MM.1S (cell line): ENCODE results near the gene LSM10.

Experiments used
- DNase-seq: peaks from one replicate; pipeline ENCODE4 v3.0.0-alpha.2; 2015
- H2AFZ ChIP-seq: fragments of 300-600 bp; sonication (generic); 2 replicates; pipeline ENCODE4 v1.6.0; 2016; ENCODE audit warnings: antibody characterized with exemption, low read length
- H3F3A ChIP-seq: fragments of 300-600 bp; sonication (generic); 2 replicates; pipeline ENCODE4 v1.6.1; 2016; ENCODE audit warnings: mild to moderate bottlenecking, antibody characterized with exemption, low read length, moderate library complexity, mixed read lengths; ENCODE audit not compliant: insufficient read depth
- H3K27ac ChIP-seq: fragments of 300-600 bp; sonication (generic); 2 replicates; pipeline ENCODE4 v1.5.1; 2016; ENCODE audit warnings: mild to moderate bottlenecking, low read length
- H3K27me3 ChIP-seq: fragments of 300-600 bp; sonication (generic); replicated peaks from 2 replicates; pipeline ENCODE4 v1.6.0; 2016; ENCODE audit warnings: low read length; ENCODE audit not compliant: insufficient read depth
- H3K36me3 ChIP-seq: fragments of 300-600 bp; sonication (generic); replicated peaks from 2 replicates; pipeline ENCODE4 v1.6.1; 2016; ENCODE audit warnings: mild to moderate bottlenecking, low read length, mixed read lengths; ENCODE audit not compliant: insufficient read depth
- H3K4me1 ChIP-seq: fragments of 300-600 bp; sonication (generic); 2 replicates; pipeline ENCODE4 v1.6.1; 2016; ENCODE audit warnings: low read length, mixed read lengths
- H3K4me2 ChIP-seq: fragments of 300-600 bp; sonication (generic); 2 replicates; pipeline ENCODE4 v1.6.0; 2016; ENCODE audit warnings: low read depth, low read length
- H3K4me3 ChIP-seq: fragments of 300-600 bp; sonication (generic); 2 replicates; pipeline ENCODE4 v1.5.1; 2016; ENCODE audit warnings: low read length, mixed read lengths
- H3K79me2 ChIP-seq: fragments of 300-600 bp; sonication (generic); 2 replicates; pipeline ENCODE4 v1.6.1; 2016; ENCODE audit warnings: mixed run types, low read length, mixed read lengths
- H3K9ac ChIP-seq: fragments of 300-600 bp; sonication (generic); 2 replicates; pipeline ENCODE4 v1.6.1; 2016; ENCODE audit warnings: low read length, mixed read lengths
- H3K9me2 ChIP-seq: fragments of 300-600 bp; sonication (generic); replicated peaks from 2 replicates; pipeline ENCODE4 v1.6.1; 2016; ENCODE audit warnings: mild to moderate bottlenecking, low read length, mixed read lengths; ENCODE audit not compliant: insufficient read depth
- H3K9me3 ChIP-seq: fragments of 300-600 bp; sonication (generic); replicated peaks from 2 replicates; pipeline ENCODE4 v1.6.1; 2016; ENCODE audit warnings: mild to moderate bottlenecking, low read length, mixed read lengths; ENCODE audit not compliant: insufficient read depth
- H4K20me1 ChIP-seq: fragments of 300-600 bp; sonication (generic); 2 replicates; pipeline ENCODE4 v1.6.1; 2016; ENCODE audit warnings: mild to moderate bottlenecking, low read length, moderate library complexity, mixed read lengths; ENCODE audit not compliant: insufficient read depth
- EZH2 ChIP-seq: fragments of 300-600 bp; sonication (generic); optimal IDR thresholded peaks from 2 replicates; pipeline ENCODE3; 2017; ENCODE audit warnings: low read depth, mild to moderate bottlenecking, antibody characterized with exemption, low read length, mixed read lengths
- EZH2phosphoT487 ChIP-seq: fragments of 300-600 bp; sonication (generic); IDR thresholded peaks from 2 replicates; pipeline ENCODE4 v1.6.1; 2018; ENCODE audit warnings: antibody characterized with exemption, low read length
- TF ChIP-seq, protein P1 (sequence below): fragments of 300-600 bp; sonication (generic); IDR thresholded peaks from 2 replicates; pipeline ENCODE4 v1.5.1; 2016; ENCODE audit warnings: antibody characterized with exemption, low read length, mixed read lengths

Gene LSM10

DNA sequence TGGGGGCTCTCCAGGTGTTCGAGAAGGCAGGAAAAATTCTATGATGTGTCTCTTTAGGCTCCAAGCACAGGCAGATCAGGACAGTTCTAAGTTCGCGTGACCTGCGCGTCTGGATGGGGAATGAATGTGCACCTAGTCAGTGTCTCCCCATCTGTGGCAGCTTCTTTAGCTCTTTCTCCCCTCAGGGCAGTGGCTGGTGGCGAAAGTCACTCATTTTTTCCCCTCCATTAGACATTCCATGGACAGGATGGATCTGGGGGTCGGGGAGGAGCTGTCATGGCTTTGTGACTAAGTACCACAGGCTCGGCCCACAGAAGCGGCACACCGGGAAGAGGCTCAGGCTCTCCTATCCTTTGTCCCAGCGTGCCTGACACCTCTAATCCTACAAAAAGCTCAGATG is 43.2 kb downstream of the LSM10 start:
- Histone ChIP-seq H3K79me2 (no peaks in the 10 kb centered on the region), H3K9me2 (no peaks in the 10 kb centered on the region), H3K4me3 (no peak overlapping the region), H3K4me1 (no peaks in the 10 kb centered on the region), H3F3A (no peaks in the 10 kb centered on the region), H3K27me3 (no peaks in the 10 kb centered on the region), H3K9ac (no peak overlapping the region), H3K36me3 (0 out of 2 replicates have a peak, but pooled peaks cover 2% of the 10 kb centered on the region), H2AFZ (no peak overlapping the region), H3K9me3 (no peaks in the 10 kb centered on the region), H4K20me1 (no peaks in the 10 kb centered on the region), H3K4me2 (no peak overlapping the region), H3K27ac (no peak overlapping the region)
- DNase-seq = no peak
- TF ChIP-seq, protein P1, sequence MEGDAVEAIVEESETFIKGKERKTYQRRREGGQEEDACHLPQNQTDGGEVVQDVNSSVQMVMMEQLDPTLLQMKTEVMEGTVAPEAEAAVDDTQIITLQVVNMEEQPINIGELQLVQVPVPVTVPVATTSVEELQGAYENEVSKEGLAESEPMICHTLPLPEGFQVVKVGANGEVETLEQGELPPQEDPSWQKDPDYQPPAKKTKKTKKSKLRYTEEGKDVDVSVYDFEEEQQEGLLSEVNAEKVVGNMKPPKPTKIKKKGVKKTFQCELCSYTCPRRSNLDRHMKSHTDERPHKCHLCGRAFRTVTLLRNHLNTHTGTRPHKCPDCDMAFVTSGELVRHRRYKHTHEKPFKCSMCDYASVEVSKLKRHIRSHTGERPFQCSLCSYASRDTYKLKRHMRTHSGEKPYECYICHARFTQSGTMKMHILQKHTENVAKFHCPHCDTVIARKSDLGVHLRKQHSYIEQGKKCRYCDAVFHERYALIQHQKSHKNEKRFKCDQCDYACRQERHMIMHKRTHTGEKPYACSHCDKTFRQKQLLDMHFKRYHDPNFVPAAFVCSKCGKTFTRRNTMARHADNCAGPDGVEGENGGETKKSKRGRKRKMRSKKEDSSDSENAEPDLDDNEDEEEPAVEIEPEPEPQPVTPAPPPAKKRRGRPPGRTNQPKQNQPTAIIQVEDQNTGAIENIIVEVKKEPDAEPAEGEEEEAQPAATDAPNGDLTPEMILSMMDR = no peak
- TF ChIP-seq EZH2phosphoT487 (no peak), EZH2 (no peak)

DNA sequence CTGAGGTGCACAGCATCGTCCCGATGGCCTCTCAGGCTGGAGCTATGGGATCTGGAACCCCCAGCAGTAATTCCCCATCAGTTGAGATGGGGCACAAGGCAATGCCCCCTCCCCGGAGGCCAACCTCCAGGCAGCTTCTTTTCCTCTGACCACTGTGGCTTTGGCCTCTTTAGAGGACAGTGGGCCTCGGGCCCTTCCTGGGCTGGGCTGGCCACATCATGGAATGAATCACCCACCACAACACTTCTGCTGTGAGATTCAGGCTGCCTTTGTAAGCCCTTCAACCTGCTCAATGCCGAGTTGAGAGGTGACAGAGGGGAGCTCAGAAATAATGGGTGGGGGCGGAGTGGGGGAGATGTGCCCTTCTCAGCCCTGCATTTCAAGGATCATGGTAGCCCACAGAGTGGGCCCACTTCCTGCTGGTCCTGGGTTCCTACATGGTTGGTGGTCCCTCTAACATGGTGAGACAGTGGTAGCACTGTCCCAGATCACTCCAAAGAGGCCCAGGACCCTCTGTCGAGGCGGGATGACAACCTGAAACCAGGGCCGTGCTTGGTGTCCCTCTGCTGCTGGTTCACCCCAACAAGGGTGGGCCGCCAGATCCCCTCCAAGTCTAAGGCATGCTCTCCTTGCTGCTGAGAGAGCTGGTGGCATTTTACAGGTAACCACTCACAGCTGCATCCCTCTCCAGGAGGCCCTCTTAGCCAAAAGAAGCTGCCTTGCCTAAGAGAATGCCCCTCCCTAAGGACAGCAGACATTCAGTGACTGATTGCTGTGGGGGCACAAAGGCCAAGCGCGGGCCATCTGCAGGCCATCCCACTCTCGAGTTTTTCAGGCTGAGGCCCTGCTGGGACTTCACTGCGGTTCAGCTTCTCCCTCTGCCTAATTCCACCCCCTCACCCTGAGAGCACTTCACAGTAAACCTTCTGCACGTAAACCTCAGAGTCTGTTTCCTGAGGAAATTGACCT is 44.5 kb downstream of the LSM10 start:
- no peaks in the 10 kb centered on the region for H3K9me2 ChIP-seq
- no peaks in the 10 kb centered on the region for H3K4me1 ChIP-seq
- H4K20me1 ChIP-seq = no peaks in the 10 kb centered on the region
- no peaks in the 10 kb centered on the region for H3K9me3 ChIP-seq
- no peak overlapping the region for H2AFZ ChIP-seq
- no peak overlapping the region for H3K27ac ChIP-seq
- DNase-seq = no peak
- no peak overlapping the region for H3K4me3 ChIP-seq
- TF ChIP-seq EZH2 (no peak), EZH2phosphoT487 (no peak)
- TF ChIP-seq, protein P1 = no peak
- H3K79me2 ChIP-seq = no peaks in the 10 kb centered on the region
- no peaks in the 10 kb centered on the region for H3K27me3 ChIP-seq
- no peak overlapping the region for H3K4me2 ChIP-seq
- 0 out of 2 replicates have a peak, but pooled peaks cover 2% of the 10 kb centered on the region for H3K36me3 ChIP-seq
- H3K9ac ChIP-seq = no peak overlapping the region
- no peaks in the 10 kb centered on the region for H3F3A ChIP-seq

DNA sequence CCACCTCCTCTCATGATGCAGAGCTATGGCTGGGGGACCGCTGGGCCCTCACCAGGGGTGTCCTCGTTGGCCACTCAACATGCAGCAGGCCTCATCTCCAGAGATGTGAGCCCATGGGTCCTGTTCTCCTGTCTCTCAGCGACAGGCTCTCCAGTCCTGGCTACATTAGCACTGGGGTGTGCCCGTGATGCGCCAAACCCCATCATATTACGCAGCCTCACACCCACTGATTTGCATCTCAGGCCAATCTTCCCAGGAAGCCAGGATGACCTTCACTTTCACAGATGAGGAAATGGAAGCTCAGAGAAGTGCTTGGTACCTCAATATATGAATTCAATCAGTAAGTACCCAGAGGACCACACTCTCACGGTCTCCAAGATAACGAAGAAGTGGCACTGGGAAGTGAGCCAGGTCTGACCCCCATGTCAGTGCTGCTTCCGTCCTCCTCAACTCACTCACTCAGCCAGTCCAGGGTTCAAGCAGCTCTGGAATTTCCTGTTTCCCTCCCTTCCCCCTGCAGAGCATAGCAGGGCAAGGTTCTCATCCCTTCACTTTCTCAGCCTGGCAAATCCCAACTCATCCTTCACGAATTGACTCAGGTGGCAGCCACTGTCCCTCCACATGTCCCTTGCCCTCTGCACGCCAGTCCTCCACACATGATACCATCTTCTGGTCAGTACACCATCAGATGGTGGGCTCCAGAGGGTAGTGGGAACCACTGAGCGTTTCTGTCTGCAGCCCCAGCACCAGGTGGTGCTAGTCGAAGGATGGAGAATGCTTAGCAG is 45.4 kb downstream of the LSM10 start:
- H3K27ac ChIP-seq = no peak overlapping the region

More for the DNA sequence above, 45.4 kb downstream of the LSM10 start:
- Histone ChIP-seq H4K20me1 (no peaks in the 10 kb centered on the region), H3K79me2 (no peaks in the 10 kb centered on the region), H3K9me3 (no peaks in the 10 kb centered on the region), H2AFZ (no peak overlapping the region), H3K27me3 (no peaks in the 10 kb centered on the region), H3K4me2 (no peak overlapping the region), H3F3A (no peaks in the 10 kb centered on the region), H3K4me3 (no peak overlapping the region), H3K4me1 (no peaks in the 10 kb centered on the region), H3K9me2 (no peaks in the 10 kb centered on the region), H3K9ac (no peak overlapping the region), H3K36me3 (peaks cover 2% of the 10 kb centered on the region; the same call in 1 of the 2 replicates)
- TF ChIP-seq, protein P1 = no peak
- TF ChIP-seq EZH2phosphoT487 (no peak), EZH2 (no peak)
- DNase-seq = no peak
